MG63 (cell line): Measurements from ENCODE around the gene TRIM3. TPM values are rescaled to one million over a fixed set of nuclear protein-coding genes. Genes with fewer than 3 reads are reported as not detected.

Experiments used
- DNase-seq: peaks from one replicate; pipeline ENCODE4 v3.0.0-alpha.2; 2020
- H3K27me3 ChIP-seq: fragments of 250-450 bp; sonication (Bioruptor Pico); 2 replicates; pipeline ENCODE4 v1.5.1; 2020; ENCODE audit warnings: mild to moderate bottlenecking, moderate library complexity
- H3K36me3 ChIP-seq: fragments of 250-450 bp; sonication (Bioruptor Pico); 2 replicates; pipeline ENCODE4 v1.5.1; 2020; ENCODE audit warnings: mild to moderate bottlenecking, moderate library complexity
- H3K4me3 ChIP-seq: fragments of 250-450 bp; sonication (Bioruptor Pico); 2 replicates; pipeline ENCODE4 v1.5.1; 2020; ENCODE audit warnings: mild to moderate bottlenecking, moderate library complexity
- H3K9me3 ChIP-seq: fragments of 250-450 bp; sonication (Bioruptor Pico); 2 replicates; pipeline ENCODE4 v1.5.1; 2020; ENCODE audit warnings: mild to moderate bottlenecking, moderate library complexity
- total RNA-seq: library from RNA; depleted of rRNA; stranded (reverse); fragments of >200 nt; shearing (Covaris generic); gene quantifications from 2 replicates; pipeline ENCODE4 v1.2.3, GENCODE V29; 2014; ENCODE audit warnings: low replicate concordance

TRIM3 gene
- total RNA-seq, 1 experiment from 2014 or later, result 12.8 TPM

GRCh38 chr11:6418557-6419008 lies 55.2 kb downstream of the TRIM3 start:
- DNase-seq, result no peak
- Histone ChIP-seq H3K27me3 (no peaks in the 10 kb centered on the region; the same call in 1 of the 2 replicates), H3K36me3 (no peaks in the 10 kb centered on the region)

GRCh38 chr11:6417907-6418556 lies 55.7 kb downstream of the TRIM3 start:
- Histone ChIP-seq H3K27me3 (no peaks in the 10 kb centered on the region), H3K4me3 (no peak overlapping the region; the same call in 1 of the 2 replicates), H3K9me3 (no peaks in the 10 kb centered on the region), H3K36me3 (no peaks in the 10 kb centered on the region)
- no peak for DNase-seq

More at GRCh38 chr11:6418557-6419008, 55.2 kb downstream of the TRIM3 start:
- H3K4me3 ChIP-seq, result peak overlapping the region; percentile 58
- no peaks in the 10 kb centered on the region for H3K9me3 ChIP-seq

- no peaks in the 10 kb centered on the region for H3K36me3 ChIP-seq
- H3K4me3 ChIP-seq, result no peak overlapping the region
- H3K27me3 ChIP-seq, result no peaks in the 10 kb centered on the region
- no peak for DNase-seq
- H3K9me3 ChIP-seq, result no peaks in the 10 kb centered on the region
Observed at GRCh38 chr11:6415797-6416196, 57.9 kb downstream of the TRIM3 start.

GRCh38 chr11:6414874-6415328 lies 58.8 kb downstream of the TRIM3 start:
- Histone ChIP-seq H3K36me3 (no peaks in the 10 kb centered on the region), H3K4me3 (no peak overlapping the region), H3K9me3 (no peaks in the 10 kb centered on the region), H3K27me3 (no peaks in the 10 kb centered on the region)
- peak; percentile 33 for DNase-seq

- H3K9me3 ChIP-seq, result no peaks in the 10 kb centered on the region
- H3K27me3 ChIP-seq, result no peaks in the 10 kb centered on the region
- DNase-seq, result no peak
- H3K4me3 ChIP-seq, result no peak overlapping the region
- no peaks in the 10 kb centered on the region for H3K36me3 ChIP-seq
Observed at GRCh38 chr11:6413791-6414201, 59.9 kb downstream of the TRIM3 start.

- no peaks in the 10 kb centered on the region for H3K9me3 ChIP-seq
- no peak overlapping the region for H3K4me3 ChIP-seq
- no peaks in the 10 kb centered on the region for H3K36me3 ChIP-seq
- no peaks in the 10 kb centered on the region for H3K27me3 ChIP-seq
- DNase-seq, result no peak
Observed at GRCh38 chr11:6411594-6412031, 62.1 kb downstream of the TRIM3 start.

GRCh38 chr11:6410695-6411430 lies 62.9 kb downstream of the TRIM3 start:
- H3K4me3 ChIP-seq, result no peak overlapping the region
- H3K9me3 ChIP-seq, result no peaks in the 10 kb centered on the region
- DNase-seq, result no peak
- no peaks in the 10 kb centered on the region for H3K27me3 ChIP-seq
- no peaks in the 10 kb centered on the region for H3K36me3 ChIP-seq

- no peak for DNase-seq
- Histone ChIP-seq H3K36me3 (no peaks in the 10 kb centered on the region), H3K9me3 (no peaks in the 10 kb centered on the region), H3K4me3 (no peak overlapping the region), H3K27me3 (no peaks in the 10 kb centered on the region)
Observed at GRCh38 chr11:6406370-6406769, 67.4 kb downstream of the TRIM3 start.

- Histone ChIP-seq H3K36me3 (no peaks in the 10 kb centered on the region), H3K27me3 (no peaks in the 10 kb centered on the region), H3K4me3 (no peak overlapping the region), H3K9me3 (no peaks in the 10 kb centered on the region)
- DNase-seq, result no peak
Observed at GRCh38 chr11:6405846-6406245, 67.9 kb downstream of the TRIM3 start.

- H3K4me3 ChIP-seq, result no peak overlapping the region
- no peaks in the 10 kb centered on the region for H3K36me3 ChIP-seq
- no peaks in the 10 kb centered on the region for H3K9me3 ChIP-seq
- no peak for DNase-seq
- H3K27me3 ChIP-seq, result no peaks in the 10 kb centered on the region
Observed at GRCh38 chr11:6405052-6405667, 68.6 kb downstream of the TRIM3 start.

- Histone ChIP-seq H3K9me3 (no peaks in the 10 kb centered on the region), H3K27me3 (no peaks in the 10 kb centered on the region)
- no peak for DNase-seq
Observed at GRCh38 chr11:6404342-6405051, 69.2 kb downstream of the TRIM3 start.

GRCh38 chr11:6403539-6403938 lies 70.2 kb downstream of the TRIM3 start:
- DNase-seq, result no peak
- no peaks in the 10 kb centered on the region for H3K36me3 ChIP-seq
- H3K9me3 ChIP-seq, result no peaks in the 10 kb centered on the region
- H3K4me3 ChIP-seq, result no peak overlapping the region
- no peaks in the 10 kb centered on the region for H3K27me3 ChIP-seq

More at GRCh38 chr11:6404342-6405051, 69.2 kb downstream of the TRIM3 start:
- Histone ChIP-seq H3K36me3 (no peaks in the 10 kb centered on the region), H3K4me3 (no peak overlapping the region)

- no peaks in the 10 kb centered on the region for H3K27me3 ChIP-seq
- no peaks in the 10 kb centered on the region for H3K9me3 ChIP-seq
- H3K36me3 ChIP-seq, result no peaks in the 10 kb centered on the region
- DNase-seq, result no peak
- H3K4me3 ChIP-seq, result no peak overlapping the region
Observed at GRCh38 chr11:6402561-6402981, 71.2 kb downstream of the TRIM3 start.

GRCh38 chr11:6402061-6402470 lies 71.7 kb downstream of the TRIM3 start:
- no peak for DNase-seq
- no peaks in the 10 kb centered on the region for H3K36me3 ChIP-seq
- H3K4me3 ChIP-seq, result no peak overlapping the region
- no peaks in the 10 kb centered on the region for H3K27me3 ChIP-seq
- H3K9me3 ChIP-seq, result no peaks in the 10 kb centered on the region

GRCh38 chr11:6401464-6401863 lies 72.3 kb downstream of the TRIM3 start:
- H3K36me3 ChIP-seq, result no peaks in the 10 kb centered on the region
- H3K9me3 ChIP-seq, result no peaks in the 10 kb centered on the region
- DNase-seq, result no peak
- no peak overlapping the region for H3K4me3 ChIP-seq
- H3K27me3 ChIP-seq, result no peaks in the 10 kb centered on the region

- DNase-seq, result no peak
- no peaks in the 10 kb centered on the region for H3K36me3 ChIP-seq
- no peaks in the 10 kb centered on the region for H3K27me3 ChIP-seq
- H3K9me3 ChIP-seq, result no peaks in the 10 kb centered on the region
- no peak overlapping the region for H3K4me3 ChIP-seq
Observed at GRCh38 chr11:6400431-6401345, 73.1 kb downstream of the TRIM3 start.
